Measurements from ENCODE around the gene SCMH1.

GRCh38 chr1:41056907-41057306, 185.2 kb downstream of the SCMH1 start:
- TF ChIP-seq, protein P1, sequence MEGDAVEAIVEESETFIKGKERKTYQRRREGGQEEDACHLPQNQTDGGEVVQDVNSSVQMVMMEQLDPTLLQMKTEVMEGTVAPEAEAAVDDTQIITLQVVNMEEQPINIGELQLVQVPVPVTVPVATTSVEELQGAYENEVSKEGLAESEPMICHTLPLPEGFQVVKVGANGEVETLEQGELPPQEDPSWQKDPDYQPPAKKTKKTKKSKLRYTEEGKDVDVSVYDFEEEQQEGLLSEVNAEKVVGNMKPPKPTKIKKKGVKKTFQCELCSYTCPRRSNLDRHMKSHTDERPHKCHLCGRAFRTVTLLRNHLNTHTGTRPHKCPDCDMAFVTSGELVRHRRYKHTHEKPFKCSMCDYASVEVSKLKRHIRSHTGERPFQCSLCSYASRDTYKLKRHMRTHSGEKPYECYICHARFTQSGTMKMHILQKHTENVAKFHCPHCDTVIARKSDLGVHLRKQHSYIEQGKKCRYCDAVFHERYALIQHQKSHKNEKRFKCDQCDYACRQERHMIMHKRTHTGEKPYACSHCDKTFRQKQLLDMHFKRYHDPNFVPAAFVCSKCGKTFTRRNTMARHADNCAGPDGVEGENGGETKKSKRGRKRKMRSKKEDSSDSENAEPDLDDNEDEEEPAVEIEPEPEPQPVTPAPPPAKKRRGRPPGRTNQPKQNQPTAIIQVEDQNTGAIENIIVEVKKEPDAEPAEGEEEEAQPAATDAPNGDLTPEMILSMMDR (IDR thresholded peaks at IDR 0.05; ENCODE audit: insufficient read depth, low read length, poor library complexity, severe bottlenecking), result no peak
- no peak for TF ChIP-seq EZH2phosphoT487 (conservative IDR thresholded peaks at IDR 0.05; ENCODE audit: low read length)
